ENCODE results near the gene GFRAL.

Gene GFRAL

DNA sequence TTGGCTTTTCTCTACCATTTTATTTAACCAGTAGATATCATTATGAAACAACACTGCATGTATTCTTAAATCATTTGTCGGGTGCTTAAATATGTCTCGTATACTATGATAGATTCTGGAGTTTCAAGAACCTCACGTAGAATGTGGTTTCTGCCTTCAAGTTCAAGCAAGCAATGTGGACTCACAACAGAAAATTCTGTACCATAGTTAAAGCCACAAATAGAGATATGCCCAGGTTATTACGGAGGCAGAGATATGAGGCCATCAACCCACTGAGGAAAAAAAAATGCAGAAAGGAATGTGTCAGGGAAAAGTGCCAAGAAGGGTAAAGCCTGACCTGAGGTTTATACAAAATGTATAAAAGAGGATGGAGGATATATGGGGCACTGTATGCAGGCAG is 109.9 kb downstream of the GFRAL start:
- no peak for DNase-seq

GRCh38 chr6:55438203-55438602 is 110.9 kb downstream of the GFRAL start:
- DNase-seq: no peak

DNA sequence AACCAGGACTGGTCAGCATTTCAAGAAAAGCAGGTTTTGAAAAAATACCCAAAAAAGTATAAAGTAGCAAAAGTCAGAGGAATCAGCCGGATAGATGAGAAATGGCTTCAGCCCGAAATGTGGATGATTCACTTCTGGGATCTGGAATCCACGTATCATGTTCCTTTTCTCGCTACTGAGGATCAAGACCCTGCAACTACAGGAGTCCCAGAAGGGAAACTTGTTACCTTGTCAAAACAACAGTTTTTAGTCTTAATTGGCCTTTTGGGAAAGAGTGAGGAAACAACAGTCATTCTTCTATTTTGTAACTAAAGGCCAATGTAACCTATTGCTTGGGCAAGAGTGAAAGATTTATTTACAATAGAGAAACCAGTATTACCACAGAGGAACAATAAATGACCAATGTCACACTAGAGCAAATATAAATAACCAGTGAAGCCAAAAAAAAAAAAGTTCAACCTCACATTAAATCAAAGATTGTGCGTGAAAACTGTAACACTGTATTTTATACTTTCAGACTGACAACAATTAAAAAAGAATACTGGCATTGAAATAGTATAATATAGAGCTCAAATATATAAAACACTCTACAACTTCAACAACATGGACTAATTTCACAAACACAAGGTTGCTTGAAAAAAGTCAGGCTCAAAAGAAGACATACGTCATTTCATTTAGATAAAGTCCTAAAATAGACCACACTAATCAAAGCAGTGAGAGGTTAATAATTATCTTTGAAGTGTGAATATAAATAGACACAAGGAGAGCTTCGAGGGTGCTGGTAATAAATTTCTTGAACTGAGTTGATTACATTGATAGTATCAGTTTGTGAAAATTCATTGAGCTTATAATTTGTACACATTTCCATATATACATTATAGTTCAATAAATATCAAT is 116.2 kb downstream of the GFRAL start:
- no peak for DNase-seq

GRCh38 chr6:55445648-55446204 is 118.5 kb downstream of the GFRAL start:
- DNase-seq: no peak

GRCh38 chr6:55447891-55448290 is 120.6 kb downstream of the GFRAL start:
- no peak for DNase-seq

DNA sequence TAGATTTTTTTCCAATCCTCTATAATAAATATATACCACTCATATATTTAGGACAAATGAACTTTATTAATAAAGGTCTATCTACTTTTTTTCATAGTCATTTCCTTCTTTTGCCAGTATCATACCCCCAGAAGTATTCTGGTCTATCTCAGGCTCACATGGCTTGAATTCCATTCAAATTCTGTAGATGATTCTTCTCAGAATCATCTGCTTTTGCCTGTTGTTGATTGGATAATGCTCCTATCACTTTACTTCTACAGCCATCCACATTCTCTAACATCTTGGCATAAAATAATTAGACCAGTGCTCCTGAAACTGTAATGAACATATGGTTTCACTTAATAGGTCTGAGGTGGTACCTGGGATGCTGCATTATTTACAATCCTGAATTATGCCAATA is 121.2 kb downstream of the GFRAL start:
- no peak for DNase-seq

GRCh38 chr6:55449225-55449624 is 122.0 kb downstream of the GFRAL start:
- DNase-seq: no peak

DNA sequence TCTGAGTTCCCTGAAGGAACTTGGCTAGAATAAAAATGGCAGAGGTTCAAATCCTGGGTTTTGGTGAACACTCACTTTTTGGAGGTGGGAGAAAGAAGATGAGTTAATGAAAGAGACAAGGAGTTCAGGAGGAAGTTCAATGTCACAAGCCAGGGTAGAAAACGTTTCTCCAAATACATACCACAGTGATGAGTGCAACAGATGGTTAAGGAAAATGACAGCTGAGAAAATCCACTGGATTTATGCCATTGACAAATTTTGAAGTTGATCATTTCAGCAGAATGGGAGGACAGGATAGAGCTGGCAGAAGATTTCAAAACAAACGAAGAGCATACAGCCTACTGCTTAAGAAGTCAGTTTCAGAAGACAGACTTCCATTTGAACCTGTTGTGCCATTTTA is 122.7 kb downstream of the GFRAL start:
- no peak for DNase-seq
